ENCODE measurements around the gene NHSL2. TPM values are rescaled to one million over a fixed set of nuclear protein-coding genes. Genes with fewer than 3 reads are reported as not detected.
"Not testable (repeated sequence)": the region's sequence is repeated elsewhere in the genome, so short reads cannot be mapped to it uniquely, and the experiment has no call there.

The NHSL2 gene
- total RNA-seq, 1 experiment from 2014 or later: 0.29 TPM

DNA sequence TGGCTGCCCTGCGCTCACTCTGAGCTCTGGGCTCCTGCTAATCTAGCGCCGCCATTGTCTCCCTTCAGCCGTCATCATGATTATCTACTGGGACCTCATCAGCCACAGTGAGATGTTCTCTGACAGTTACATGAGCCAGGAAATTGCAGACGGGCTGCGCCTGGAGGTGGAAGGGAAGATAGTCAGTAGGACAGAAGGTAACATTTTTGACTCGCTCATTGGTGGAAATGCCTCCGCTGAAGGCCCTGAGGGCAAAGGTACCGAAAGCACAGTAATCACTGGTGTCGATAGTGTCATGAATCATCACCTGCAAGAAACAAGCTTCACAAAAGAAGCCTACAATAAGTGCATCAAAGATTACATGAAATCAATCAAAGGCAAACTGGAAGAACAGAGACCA is 249.1 kb downstream of the NHSL2 start:
- no peak for DNase-seq (ENCODE audit: low read depth in 1 of 2, low spot score in 2 of 2)
- Histone ChIP-seq H3K36me3 (no peaks in the 10 kb centered on the region), H3K27me3 (replicated peaks) (no peaks in the 10 kb centered on the region), H3K4me3 (no peak overlapping the region), H3K27ac (no peak overlapping the region), H3K9me3 (replicated peaks) (no peaks in the 10 kb centered on the region), H3K4me1 (replicated peaks) (no peaks in the 10 kb centered on the region)

DNA sequence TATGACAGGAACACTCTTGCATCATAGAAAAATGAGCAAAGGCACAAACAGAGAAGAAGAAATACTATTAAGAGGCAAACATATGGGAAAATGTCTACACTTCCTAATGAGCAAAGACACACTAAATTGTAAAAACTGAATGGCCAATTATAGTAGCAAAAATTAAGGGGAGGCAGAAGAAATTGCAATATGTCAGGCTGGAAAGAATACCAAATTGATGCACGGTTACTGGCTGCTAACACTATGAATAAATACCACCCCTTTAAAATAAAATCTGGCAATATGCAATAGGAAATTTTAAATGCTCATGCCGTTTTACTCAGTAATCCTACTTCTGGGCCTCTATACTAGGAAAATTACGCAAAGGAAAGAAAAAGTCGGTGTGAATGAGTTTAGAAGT is 254.9 kb downstream of the NHSL2 start:
- Histone ChIP-seq H3K9me3 (replicated peaks) (no peaks in the 10 kb centered on the region), H3K4me3 (no peak overlapping the region), H3K27me3 (replicated peaks) (no peaks in the 10 kb centered on the region), H3K4me1 (replicated peaks) (no peaks in the 10 kb centered on the region), H3K27ac (no peak overlapping the region), H3K36me3 (no peaks in the 10 kb centered on the region)
- DNase-seq (ENCODE audit: low read depth in 1 of 2, low spot score in 2 of 2): no peak

DNA sequence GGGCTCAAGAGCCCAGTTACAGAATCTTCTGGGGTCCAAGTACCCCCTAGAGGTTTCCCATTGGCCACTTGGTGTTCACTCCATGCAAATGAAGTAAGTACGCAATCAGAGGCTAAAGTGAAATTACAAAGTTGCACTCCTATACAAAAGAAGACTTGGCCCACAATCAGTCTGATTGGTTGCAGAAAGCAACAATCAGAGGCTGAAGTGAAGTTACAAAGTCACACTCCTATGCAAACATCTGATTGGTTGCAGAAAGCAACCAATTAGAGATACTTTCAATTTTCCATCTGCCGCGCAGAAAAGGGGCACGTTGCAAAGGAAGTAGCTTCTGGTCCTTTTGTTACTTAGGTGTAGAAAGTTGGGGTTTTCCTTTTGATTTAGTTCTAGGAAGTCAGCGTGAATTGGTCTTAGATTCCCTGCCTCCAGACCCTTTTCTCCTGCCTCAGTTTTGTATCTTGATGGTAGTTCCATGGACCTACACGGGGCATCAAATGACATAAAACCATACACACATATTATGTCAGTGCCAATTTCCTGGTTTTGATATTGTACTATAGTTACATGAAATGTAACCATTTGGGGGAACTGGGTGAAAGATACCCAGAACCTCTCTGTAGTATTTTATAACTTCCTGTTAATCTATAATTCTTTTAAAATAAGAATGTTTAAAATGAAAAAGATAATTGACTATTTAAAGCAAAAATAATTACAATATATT is 258.5 kb downstream of the NHSL2 start:
- no peaks in the 10 kb centered on the region for H3K27me3 ChIP-seq (replicated peaks)
- no peaks in the 10 kb centered on the region for H3K36me3 ChIP-seq
- H3K4me1 ChIP-seq (replicated peaks): no peaks in the 10 kb centered on the region
- no peak overlapping the region for H3K27ac ChIP-seq
- no peak for DNase-seq (ENCODE audit: low read depth in 1 of 2, low spot score in 2 of 2)
- H3K4me3 ChIP-seq: no peak overlapping the region
- no peaks in the 10 kb centered on the region for H3K9me3 ChIP-seq (replicated peaks)

DNA sequence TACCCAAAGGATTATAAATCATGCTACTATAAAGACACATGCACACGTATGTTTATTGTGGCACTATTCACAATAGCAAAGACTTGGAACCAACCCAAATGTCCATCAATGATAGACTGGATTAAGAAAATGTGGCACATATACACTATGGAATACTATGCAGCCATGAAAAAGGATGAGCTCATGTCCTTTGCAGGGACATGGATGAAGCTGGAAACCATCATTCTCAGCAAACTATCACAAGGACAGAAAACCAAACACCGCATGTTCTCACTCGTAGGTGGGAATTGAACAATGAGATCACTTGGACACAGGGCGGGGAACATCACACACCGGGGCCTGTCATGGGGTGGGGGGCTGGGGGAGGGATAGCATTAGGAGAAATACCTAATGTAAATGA is 265.6 kb downstream of the NHSL2 start:
- not testable (repeated sequence) for H3K27ac ChIP-seq; H3K9me3 ChIP-seq (replicated peaks); H3K4me1 ChIP-seq (replicated peaks); H3K36me3 ChIP-seq; H3K27me3 ChIP-seq (replicated peaks); DNase-seq (ENCODE audit: low read depth in 1 of 2, low spot score in 2 of 2); H3K4me3 ChIP-seq

DNA sequence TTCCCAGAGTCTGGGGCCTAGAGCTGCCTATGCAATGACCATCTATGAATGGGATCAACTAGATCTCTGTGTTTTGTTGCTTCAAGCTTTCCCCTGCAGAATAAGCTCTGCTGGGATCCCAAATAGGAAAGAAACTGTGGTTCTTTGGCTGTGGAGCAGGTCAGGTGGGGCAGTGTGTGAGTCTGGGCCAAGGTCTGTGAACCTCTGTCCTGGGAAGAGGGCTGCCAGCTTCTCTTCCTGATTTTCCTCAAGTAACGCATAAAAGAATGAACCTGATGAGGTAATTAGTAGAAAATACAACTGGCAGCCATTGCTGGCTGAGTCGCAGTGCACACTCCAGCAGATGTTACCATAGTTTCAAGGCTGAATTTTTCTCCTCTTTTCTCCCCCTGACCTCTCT is 266.3 kb downstream of the NHSL2 start:
- peaks cover 4% of the 10 kb centered on the region; the same call in 1 of the 2 replicates for H3K4me1 ChIP-seq (replicated peaks)
- H3K36me3 ChIP-seq: peaks cover 2% of the 10 kb centered on the region; the same call in 1 of the 2 replicates
- no peak overlapping the region for H3K4me3 ChIP-seq

DNA sequence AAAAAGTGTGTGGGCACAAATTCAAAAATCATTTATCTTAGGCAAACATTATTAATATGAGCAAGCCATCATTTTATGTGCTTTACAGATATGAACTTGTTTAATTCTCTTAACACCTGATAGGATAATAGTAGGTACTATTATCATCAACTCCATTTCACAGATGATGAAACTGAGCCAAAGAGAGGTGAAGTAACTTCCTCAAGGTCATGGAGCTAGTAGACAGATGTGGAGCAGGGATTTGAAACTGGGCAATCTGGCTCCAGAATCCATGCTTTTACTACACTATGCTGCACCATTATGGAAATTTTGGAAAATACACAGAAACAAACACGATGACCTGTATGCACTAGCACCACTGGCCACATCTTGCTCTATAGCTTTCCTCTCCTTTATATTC is 269.9 kb downstream of the NHSL2 start:
- Histone ChIP-seq H3K9me3 (replicated peaks) (no peaks in the 10 kb centered on the region), H3K36me3 (peaks cover 2% of the 10 kb centered on the region; the same call in 1 of the 2 replicates), H3K27ac (peak overlapping the region; percentile 65), H3K4me3 (peak overlapping the region; percentile 56), H3K4me1 (replicated peaks) (peaks cover 4% of the 10 kb centered on the region; the same call in 1 of the 2 replicates), H3K27me3 (replicated peaks) (no peaks in the 10 kb centered on the region)
- no peak for DNase-seq (ENCODE audit: low read depth in 1 of 2, low spot score in 2 of 2)

More for the DNA sequence above, 266.3 kb downstream of the NHSL2 start:
- DNase-seq (ENCODE audit: low read depth in 1 of 2, low spot score in 2 of 2): no peak
- H3K27ac ChIP-seq: no peak overlapping the region
- no peaks in the 10 kb centered on the region for H3K27me3 ChIP-seq (replicated peaks)
- no peaks in the 10 kb centered on the region for H3K9me3 ChIP-seq (replicated peaks)

DNA sequence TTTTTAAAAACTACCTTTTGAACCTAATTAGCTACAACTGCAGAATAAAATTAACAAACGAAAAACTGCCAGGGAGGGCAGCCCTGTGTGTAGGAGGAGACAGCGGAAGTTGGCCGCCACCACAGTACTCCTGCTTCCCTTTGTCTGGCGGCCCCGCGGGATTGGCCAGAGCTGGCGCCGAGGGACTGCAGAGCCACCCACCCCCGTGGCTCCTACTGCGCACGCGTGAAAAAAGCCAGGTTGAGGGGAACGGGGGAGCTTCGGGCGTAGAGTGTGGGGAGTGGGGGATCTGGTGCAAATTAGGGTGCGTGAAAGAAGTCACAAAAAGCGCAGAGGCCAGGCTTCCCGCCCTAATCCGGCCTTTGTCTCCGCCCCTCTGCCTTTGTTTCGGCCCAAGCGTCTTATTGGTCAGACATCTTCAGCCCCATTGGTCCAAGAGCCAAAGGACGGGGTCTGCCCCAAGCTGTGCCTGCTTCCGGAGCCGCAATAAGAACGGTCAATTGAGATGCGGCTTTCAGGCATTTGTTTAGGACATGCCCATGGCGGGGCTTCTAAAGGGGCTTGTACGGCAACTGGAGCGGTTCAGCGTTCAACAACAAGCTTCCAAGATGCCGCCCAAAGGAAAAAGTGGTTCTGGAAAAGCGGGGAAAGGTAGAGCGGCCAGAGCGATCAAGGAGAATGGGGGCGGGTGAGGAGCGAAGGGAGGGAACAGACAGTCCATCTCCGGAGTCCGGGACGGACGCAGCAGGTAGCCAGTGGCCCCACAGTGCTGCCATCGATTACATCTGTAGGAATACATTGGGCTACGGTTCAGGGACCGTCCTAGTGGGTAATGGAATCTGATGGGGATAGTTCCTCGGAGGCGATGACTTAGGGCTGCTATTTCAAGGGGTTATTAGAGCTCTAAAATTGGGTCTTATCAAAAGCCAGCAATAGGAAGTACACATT is 270.8 kb downstream of the NHSL2 start, which contains the start of gene PIN4:
Gene PIN4 (plus strand): TSS at position 580 of the 948 bp plus-strand sequence. CDS start 29 bp downstream, at position 609.
- DNase-seq (ENCODE audit: low read depth in 1 of 2, low spot score in 2 of 2): peak; percentile 93 to 94
- Histone ChIP-seq H3K4me1 (replicated peaks) (peaks cover 4% of the 10 kb centered on the region; the same call in 1 of the 2 replicates), H3K4me3 (peak within 1 kb of the TSS; percentile 56), H3K36me3 (peaks cover 2% of the 10 kb centered on the region; the same call in 1 of the 2 replicates), H3K27me3 (replicated peaks) (no peaks in the 10 kb centered on the region), H3K27ac (peak within 1 kb of the TSS; percentile 65), H3K9me3 (replicated peaks) (no peaks in the 10 kb centered on the region)

DNA sequence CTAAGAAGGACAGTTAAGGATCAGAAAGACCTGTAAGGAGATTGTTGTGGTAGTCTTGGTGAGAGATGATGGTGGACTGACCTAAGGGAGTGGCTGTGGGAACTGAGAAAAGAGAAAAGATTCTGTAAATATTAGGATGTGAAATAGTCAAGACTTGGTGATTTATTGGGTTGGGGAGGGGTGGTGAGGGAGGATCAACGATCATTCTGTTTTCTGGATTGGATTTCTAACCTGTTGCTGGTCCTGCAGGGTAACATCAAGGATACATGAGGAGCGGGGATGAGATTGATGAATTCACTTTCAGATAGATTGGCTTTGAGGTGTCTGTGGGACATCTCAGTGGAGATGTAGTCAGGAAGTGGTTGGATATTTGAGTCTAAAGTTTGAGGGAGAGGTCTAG is 272.3 kb downstream of the NHSL2 start:
- DNase-seq (ENCODE audit: low read depth in 1 of 2, low spot score in 2 of 2): no peak
- Histone ChIP-seq H3K36me3 (peaks cover 2% of the 10 kb centered on the region; the same call in 1 of the 2 replicates), H3K27ac (no peak overlapping the region), H3K9me3 (replicated peaks) (no peaks in the 10 kb centered on the region), H3K27me3 (replicated peaks) (no peaks in the 10 kb centered on the region), H3K4me1 (replicated peaks) (peaks cover 4% of the 10 kb centered on the region; the same call in 1 of the 2 replicates), H3K4me3 (no peak overlapping the region; the same call in 1 of the 2 replicates)

DNA sequence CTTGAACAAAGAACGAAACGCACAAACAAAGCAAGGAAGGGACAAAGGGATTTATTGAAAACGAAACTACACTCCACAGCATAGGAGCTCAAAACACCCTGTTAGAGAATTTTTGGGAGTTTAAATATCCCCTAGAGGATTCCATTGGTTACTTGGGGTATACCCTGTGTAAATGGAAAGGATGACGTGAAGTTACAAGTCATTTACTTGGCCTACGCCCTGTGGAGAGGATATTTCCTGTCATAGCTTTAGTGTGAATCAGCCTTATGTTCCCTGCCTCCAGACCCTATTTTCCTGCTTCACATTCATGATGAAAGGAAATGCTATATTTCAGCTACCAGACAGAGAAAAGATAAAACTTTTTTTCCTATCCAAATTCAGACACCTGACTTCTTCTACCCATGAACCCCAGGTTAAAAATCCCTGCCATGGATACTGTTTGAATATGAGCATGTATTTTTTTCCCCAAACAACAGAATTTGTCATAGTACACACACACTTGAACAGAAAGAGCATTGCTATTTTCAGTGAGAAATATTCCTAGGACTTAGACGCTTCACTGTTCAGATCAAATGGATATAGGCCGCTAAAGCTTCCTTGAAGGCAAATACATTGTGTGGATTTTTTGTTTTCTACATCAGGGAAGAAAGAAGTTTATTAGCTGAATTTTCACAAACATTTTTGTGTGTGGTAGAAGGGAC is 291.3 kb downstream of the NHSL2 start:
- peak overlapping the region; percentile 22 for H3K4me3 ChIP-seq
- no peaks in the 10 kb centered on the region for H3K27me3 ChIP-seq (replicated peaks)
- H3K9me3 ChIP-seq (replicated peaks): no peaks in the 10 kb centered on the region
- H3K27ac ChIP-seq: peak overlapping the region; percentile 96
- peaks cover 22% of the 10 kb centered on the region for H3K4me1 ChIP-seq (replicated peaks)
- peaks cover 45% of the 10 kb centered on the region for H3K36me3 ChIP-seq
- DNase-seq (ENCODE audit: low read depth in 1 of 2, low spot score in 2 of 2): peak; percentile 58 to 70

Other genes starting within 250 kb of the NHSL2 start
- not detected in 2 replicates for gene CXorf49, start 192.6 kb upstream of the NHSL2 start, total RNA-seq (2014; rRNA removed; shearing (Covaris generic))
- not detected in 2 replicates for gene CXorf49B, start 147.5 kb upstream of the NHSL2 start, total RNA-seq (2014; rRNA removed; shearing (Covaris generic))
- gene RTL5, start 221.1 kb downstream of the NHSL2 start, total RNA-seq (2014; rRNA removed; shearing (Covaris generic)): 1.5 and 1.8 TPM in 2 replicates

All from SJSA1 (cell line).